GM21423 (cell line): Measurements from ENCODE around the gene RIOK3.

ENCODE experiments used
- ATAC-seq: cut with Tn5 transposase; IDR thresholded peaks from one replicate; pipeline ENCODE4 v1.9.1; 2021; ENCODE audit warnings: mild to moderate bottlenecking, moderate library complexity; ENCODE audit not compliant: unreplicated experiment

The RIOK3 gene

GRCh38 chr18:23526501-23527063 is 73.5 kb downstream of the RIOK3 start:
- ATAC-seq, result no peak

DNA sequence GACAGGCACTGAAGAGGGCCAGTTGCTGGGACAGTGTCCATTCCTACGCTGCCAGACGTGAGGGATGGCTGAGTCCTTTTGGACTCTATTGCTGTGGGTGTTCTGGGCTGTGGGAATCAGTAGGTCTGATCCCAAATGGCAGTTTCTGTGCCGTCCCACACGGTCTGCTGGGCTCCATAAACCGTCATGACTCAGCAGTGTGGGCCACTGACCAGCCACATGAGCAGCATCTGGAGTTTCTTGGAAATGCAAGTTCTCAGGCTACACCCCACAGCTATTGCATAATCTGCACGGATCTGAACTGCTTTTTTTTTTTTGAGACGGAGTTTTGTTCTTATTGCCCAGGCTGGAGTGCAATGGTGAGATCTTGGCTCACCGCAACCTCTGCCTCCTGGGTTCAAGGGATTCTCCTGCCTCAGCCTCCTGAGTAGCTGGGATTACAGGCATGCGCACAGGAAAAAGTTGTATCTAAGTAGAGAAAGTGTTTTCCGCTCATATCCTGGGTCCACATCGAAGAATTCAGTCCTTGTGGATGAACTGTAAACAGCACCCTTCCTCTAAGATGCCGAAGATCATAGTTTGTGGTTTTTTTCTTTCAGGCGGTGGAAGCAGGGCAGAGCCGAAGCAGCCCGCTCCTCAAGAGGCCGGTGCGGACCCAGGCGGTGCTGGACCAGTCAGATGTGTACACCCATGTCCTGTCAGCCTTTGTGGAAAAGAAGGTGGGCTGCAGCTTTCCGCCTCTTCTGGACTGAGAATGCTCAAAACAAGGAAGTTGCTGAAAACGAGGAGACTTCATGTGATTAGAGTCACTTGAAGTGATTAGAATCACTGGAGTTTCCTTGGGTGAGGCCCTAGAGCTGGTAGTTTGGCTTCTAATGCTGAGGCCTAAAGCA is 75.7 kb downstream of the RIOK3 start:
- no peak for ATAC-seq

- ATAC-seq, result no peak
Measured at GRCh38 chr18:23529604-23530003, 76.5 kb downstream of the RIOK3 start.

DNA sequence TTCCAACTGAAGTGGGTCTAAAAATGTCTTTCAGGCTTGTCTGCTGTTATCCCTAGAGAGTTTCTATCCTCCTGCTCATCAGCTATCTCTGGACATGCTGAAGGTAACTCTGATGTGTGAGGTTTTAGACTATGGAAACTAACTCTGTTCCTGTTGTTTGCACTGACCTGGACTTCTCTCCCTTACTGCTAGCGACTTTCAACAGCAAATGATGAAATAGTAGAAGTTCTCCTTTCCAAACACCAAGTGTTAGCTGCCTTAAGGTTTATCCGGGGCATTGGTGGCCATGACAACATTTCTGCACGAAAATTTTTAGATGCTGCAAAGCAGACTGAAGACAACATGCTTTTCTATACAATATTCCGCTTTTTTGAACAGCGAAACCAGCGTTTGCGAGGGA is 77.1 kb downstream of the RIOK3 start:
- no peak for ATAC-seq

DNA sequence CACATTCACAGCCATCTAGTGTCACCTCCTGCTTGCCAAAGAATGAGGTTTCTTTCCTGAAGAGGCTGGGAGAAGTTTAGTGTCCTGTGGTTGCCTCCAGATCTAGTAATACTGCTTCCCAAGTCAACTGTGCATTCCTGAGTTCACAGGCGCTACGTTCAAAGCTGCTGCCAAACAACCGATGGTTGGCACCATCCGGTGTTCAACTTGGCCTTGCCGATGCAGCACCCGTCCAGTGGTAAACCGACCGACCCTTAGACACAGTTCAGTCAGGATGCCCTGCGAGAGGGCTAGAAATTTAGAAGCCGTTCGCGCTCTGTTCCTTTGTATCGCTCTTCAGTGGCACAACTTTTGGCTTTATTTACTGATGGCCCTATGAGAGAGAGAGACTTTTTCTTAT is 78.8 kb downstream of the RIOK3 start:
- ATAC-seq, result no peak
